ENCODE data around the gene MEGF10.

MEGF10 gene

DNA sequence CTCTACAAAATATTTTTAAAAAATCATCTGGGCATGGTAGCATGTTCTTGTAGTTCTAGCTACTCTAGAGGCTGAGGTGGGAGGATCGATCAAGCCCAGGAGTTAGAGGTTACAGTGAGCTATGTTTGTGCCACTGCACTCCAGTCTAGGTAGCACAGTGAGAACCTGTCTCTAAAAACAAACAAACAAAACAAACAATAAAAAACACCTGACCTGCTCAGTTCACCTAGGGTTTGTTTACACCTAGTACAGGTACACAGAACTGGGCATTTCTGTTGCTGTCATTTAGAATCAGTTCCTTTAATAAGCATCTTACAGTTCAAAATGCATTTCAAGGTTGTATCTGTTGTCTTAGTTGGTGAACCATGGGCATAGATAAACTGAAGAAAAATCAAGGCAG is 95.3 kb downstream of the MEGF10 start:
- TF ChIP-seq POLR2A (IDR thresholded peaks at IDR 0.05; ENCODE audit: low read depth, low read length) (no peak), POLR2AphosphoS5 (IDR thresholded peaks at IDR 0.05; ENCODE audit: low read depth, low read length) (no peak)
- no peak for FAIRE-seq
- DNase-seq (ENCODE audit: insufficient read length): no peak

DNA sequence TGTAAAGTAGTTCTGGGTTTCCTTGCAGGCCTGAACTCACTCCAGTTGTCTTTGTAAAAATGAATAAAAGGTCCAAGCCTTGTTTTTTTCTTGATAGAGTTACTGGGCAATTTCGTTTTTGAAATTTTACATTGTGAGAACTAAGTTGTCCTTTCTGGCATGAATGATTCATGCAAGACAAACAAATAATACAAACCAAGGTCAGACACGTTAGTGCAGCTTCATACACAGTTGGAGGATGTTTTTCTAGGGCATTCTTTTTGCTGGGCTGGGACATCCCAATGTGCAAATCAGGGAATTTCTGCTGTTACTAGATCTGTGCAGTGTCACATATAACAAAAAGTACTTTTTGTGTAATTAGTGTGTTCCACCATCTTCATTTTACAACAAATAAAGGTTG is 96.0 kb downstream of the MEGF10 start:
- FAIRE-seq (no peak), DNase-seq (ENCODE audit: insufficient read length) (no peak)
- TF ChIP-seq POLR2A (IDR thresholded peaks at IDR 0.05; ENCODE audit: low read depth, low read length) (no peak), POLR2AphosphoS5 (IDR thresholded peaks at IDR 0.05; ENCODE audit: low read depth, low read length) (no peak), TAF1 (IDR thresholded peaks at IDR 0.05; ENCODE audit: borderline replicate concordance, low read depth, low read length) (no peak)

DNA sequence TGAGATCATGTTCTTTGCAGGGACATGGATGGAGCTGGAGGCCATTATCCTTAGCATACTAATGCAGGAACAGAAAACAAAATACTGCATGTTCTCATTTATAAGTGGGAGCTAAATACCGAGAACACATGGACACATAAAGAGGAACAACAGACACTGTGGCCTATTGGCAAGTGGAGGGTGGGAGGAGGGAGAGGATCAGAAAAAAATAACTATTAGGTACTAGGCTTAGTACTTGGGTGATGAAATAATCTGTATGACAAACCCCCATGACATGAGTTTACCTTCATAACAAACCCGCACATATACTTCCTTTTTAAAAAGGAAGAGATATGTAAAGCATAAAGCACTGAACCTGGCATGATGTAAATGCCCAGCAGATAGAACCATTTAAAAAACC is 99.0 kb downstream of the MEGF10 start:
- FAIRE-seq: no peak
- no peak for DNase-seq (ENCODE audit: insufficient read length)
- TF ChIP-seq POLR2AphosphoS5 (IDR thresholded peaks at IDR 0.05; ENCODE audit: low read depth, low read length) (no peak), POLR2A (IDR thresholded peaks at IDR 0.05; ENCODE audit: low read depth, low read length) (no peak), TAF1 (IDR thresholded peaks at IDR 0.05; ENCODE audit: borderline replicate concordance, low read depth, low read length) (no peak)

DNA sequence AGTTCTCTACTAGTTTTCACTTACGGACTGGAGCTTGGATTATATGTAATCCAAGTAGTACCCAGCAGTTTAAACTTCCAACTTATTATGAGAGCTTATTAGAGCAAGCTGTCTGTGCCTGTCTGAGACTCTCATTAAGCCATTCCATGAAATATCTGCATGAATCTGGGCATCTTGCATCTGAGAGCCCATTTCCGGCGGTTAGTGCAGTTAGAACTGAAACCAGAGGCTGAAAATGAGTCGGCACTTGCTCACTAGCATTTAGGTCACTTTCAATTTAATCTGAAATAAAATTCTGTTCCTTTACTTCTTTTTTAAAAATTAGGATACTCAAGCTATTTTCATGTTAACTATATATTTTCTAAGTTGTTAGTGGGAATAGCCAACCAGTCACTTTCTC is 102.2 kb downstream of the MEGF10 start:
- TF ChIP-seq POLR2A (IDR thresholded peaks at IDR 0.05; ENCODE audit: low read depth, low read length) (no peak), POLR2AphosphoS5 (IDR thresholded peaks at IDR 0.05; ENCODE audit: low read depth, low read length) (no peak), TAF1 (IDR thresholded peaks at IDR 0.05; ENCODE audit: borderline replicate concordance, low read depth, low read length) (no peak)
- FAIRE-seq: no peak
- no peak for DNase-seq (ENCODE audit: insufficient read length)

DNA sequence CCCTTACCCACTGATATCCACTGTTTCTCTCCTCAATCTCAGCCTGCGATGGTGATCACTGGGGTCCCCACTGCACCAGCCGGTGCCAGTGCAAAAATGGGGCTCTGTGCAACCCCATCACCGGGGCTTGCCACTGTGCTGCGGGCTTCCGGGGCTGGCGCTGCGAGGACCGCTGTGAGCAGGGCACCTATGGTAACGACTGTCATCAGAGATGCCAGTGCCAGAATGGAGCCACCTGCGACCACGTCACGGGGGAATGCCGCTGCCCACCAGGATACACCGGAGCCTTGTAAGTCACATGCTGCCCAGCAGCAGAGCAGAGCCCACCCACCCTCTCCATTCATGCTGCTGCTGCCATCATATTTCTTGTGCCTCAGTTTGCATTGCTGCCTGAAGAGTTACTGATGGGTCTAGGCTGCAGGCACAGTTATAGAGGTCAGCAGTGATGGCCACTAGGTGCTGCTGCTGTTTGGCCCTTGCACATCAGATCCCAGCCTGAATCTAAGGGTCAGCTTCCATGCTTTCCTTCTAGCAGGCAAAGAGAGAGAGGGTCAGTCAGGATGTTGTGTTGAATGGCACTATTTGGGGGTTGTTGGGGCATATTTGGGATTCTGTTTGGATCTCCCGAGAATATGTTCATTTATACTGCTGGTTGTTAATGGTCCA is 106.0 kb downstream of the MEGF10 start:
- no peak for DNase-seq (ENCODE audit: insufficient read length)
- TF ChIP-seq TAF1 (IDR thresholded peaks at IDR 0.05; ENCODE audit: borderline replicate concordance, low read depth, low read length) (no peak), POLR2AphosphoS5 (IDR thresholded peaks at IDR 0.05; ENCODE audit: low read depth, low read length) (no peak), POLR2A (IDR thresholded peaks at IDR 0.05; ENCODE audit: low read depth, low read length) (no peak)
- no peak for FAIRE-seq

DNA sequence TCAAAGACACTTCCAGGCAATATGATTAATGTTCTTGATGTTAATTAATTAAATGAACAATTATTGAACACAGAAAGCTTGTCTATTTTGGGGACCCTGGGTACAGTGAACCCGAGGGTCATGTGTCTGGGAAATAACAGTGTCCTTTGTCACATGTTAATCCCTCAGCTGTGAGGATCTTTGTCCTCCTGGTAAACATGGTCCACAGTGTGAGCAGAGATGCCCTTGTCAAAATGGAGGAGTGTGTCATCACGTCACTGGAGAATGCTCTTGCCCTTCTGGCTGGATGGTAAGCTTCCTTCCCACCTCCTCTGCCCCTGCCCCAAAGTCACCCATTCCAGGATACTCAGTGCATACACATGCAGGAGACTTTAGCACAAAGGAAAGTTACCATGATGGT is 107.9 kb downstream of the MEGF10 start:
- FAIRE-seq (no peak), DNase-seq (ENCODE audit: insufficient read length) (no peak)
- TF ChIP-seq TAF1 (IDR thresholded peaks at IDR 0.05; ENCODE audit: borderline replicate concordance, low read depth, low read length) (no peak), POLR2AphosphoS5 (IDR thresholded peaks at IDR 0.05; ENCODE audit: low read depth, low read length) (no peak), POLR2A (IDR thresholded peaks at IDR 0.05; ENCODE audit: low read depth, low read length) (no peak)

DNA sequence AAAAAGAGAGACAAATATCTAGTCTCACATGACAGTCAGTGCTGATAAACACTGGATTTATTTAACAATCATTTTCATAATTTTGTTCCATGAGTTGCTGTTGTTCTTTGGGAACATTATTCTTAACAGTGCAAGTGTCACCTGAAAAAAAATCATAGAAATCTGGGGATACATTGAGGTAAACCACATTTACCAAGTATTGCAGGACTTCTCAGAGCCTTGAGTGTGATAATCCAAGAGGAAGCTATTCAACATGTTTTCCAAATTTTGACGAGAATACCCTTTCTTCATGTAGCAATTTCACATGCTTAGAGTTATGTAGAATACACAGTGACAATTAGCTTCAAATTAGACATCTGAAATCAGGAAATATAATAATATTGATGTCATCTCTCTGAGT is 108.5 kb downstream of the MEGF10 start:
- TF ChIP-seq POLR2A (IDR thresholded peaks at IDR 0.05; ENCODE audit: low read depth, low read length) (no peak), TAF1 (IDR thresholded peaks at IDR 0.05; ENCODE audit: borderline replicate concordance, low read depth, low read length) (no peak), POLR2AphosphoS5 (IDR thresholded peaks at IDR 0.05; ENCODE audit: low read depth, low read length) (no peak)
- DNase-seq (ENCODE audit: insufficient read length): no peak
- no peak for FAIRE-seq

DNA sequence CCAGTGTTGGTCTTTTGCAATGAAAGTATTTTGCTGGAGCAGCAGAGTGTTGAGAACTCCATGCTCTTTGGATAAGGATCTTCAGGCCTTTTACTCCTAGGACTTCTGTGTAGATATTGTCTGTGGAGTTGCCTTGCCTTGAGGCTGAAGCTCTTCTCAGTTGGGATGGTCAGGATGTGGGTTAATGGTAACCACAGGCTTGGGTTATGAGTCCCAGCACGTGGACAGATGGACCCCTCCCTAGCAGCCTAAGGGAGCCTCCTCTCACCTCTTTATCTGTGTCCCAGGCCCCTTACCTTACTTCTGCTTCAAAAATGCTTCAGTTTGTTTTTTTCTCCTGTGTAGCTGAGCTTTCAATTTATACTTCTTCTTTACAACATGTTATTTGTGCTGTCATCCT is 109.9 kb downstream of the MEGF10 start:
- FAIRE-seq: peak; percentile 60
- no peak for DNase-seq (ENCODE audit: insufficient read length)
- no peak for TF ChIP-seq POLR2AphosphoS5 (IDR thresholded peaks at IDR 0.05; ENCODE audit: low read depth, low read length)
- TF ChIP-seq TAF1 (IDR thresholded peaks at IDR 0.05; ENCODE audit: borderline replicate concordance, low read depth, low read length): no peak
- no peak for TF ChIP-seq POLR2A (IDR thresholded peaks at IDR 0.05; ENCODE audit: low read depth, low read length)

DNA sequence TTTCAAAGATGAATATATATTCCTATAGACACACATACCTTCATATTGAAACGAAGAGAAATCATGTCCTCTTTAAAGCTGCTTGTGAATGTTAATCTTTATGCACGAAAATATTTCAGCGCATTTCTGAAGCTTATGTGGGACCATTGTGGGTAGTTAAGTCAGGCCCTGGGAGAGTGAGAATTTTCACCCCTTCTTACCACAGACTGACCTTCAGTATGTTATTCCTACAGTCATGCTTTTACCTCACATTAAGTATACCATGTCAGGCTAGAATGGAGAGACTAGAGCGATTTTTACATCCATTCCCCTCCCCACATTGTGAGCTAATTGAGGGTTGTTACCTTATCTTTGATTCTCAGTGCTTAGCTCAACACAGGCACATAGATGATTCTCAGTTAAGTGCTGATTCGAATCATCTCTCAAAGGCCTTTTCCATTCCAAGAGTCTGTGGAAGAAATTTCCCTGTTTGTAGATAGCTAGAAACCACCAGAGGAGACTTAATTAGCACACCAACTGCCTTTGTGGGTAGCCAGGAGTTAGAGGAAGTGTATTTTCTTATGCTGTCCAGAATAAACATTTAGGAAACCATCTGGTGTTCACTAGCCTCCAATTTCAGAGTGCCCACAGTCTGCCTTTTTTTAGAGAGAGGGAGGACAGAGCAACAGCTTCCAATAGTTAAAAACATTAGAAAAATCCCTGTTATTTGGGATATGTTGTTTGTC is 110.5 kb downstream of the MEGF10 start:
- FAIRE-seq (no peak), DNase-seq (ENCODE audit: insufficient read length) (no peak)
- TF ChIP-seq TAF1 (IDR thresholded peaks at IDR 0.05; ENCODE audit: borderline replicate concordance, low read depth, low read length) (no peak), POLR2A (IDR thresholded peaks at IDR 0.05; ENCODE audit: low read depth, low read length) (no peak), POLR2AphosphoS5 (IDR thresholded peaks at IDR 0.05; ENCODE audit: low read depth, low read length) (no peak)

DNA sequence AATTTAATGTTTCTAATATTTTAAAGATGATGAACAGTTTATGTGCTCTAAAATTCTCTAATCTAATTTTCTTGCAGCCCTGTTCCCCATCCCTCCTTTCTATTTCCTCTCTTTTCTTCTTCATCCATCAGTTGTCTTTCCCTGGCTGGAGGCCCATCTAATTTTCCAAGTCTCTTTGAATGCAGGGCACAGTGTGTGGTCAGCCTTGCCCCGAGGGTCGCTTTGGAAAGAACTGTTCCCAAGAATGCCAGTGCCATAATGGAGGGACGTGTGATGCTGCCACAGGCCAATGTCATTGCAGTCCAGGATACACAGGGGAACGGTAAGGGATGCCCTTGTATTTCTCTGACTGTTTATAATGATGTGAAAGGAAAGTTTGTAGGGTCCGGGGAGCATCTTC is 111.8 kb downstream of the MEGF10 start:
- FAIRE-seq (no peak), DNase-seq (ENCODE audit: insufficient read length) (no peak)
- no peak for TF ChIP-seq TAF1 (IDR thresholded peaks at IDR 0.05; ENCODE audit: borderline replicate concordance, low read depth, low read length)
- TF ChIP-seq POLR2A (IDR thresholded peaks at IDR 0.05; ENCODE audit: low read depth, low read length): no peak
- no peak for TF ChIP-seq POLR2AphosphoS5 (IDR thresholded peaks at IDR 0.05; ENCODE audit: low read depth, low read length)

DNA sequence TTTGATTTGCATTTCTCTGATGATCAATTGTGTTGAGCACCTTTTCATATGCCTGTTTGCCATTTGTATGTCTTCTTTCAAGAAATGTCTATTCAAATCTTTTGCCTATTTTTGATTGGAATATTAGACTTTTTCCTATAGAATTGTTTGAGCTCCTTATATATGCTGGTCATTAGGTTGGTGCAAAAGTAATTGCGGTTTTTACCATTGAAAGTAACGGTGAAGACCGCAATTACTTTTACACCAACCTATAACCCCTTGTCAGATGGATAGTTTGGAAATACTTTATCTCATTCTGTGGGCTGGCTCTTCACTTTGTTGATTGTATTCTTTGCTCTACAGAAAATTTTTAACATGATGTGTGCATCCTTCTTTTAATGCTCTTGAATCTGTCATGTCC is 113.6 kb downstream of the MEGF10 start:
- no peak for FAIRE-seq
- DNase-seq (ENCODE audit: insufficient read length): no peak
- TF ChIP-seq POLR2AphosphoS5 (IDR thresholded peaks at IDR 0.05; ENCODE audit: low read depth, low read length) (no peak), POLR2A (IDR thresholded peaks at IDR 0.05; ENCODE audit: low read depth, low read length) (no peak), TAF1 (IDR thresholded peaks at IDR 0.05; ENCODE audit: borderline replicate concordance, low read depth, low read length) (no peak)

Measured in GM12892 (cell line).